GM18507 (cell line): ENCODE results near the gene SDHB.

ENCODE experiments used
- DNase-seq: peaks from one replicate; pipeline ENCODE4 v3.0.0; 2011; ENCODE audit warnings: low read depth; ENCODE audit not compliant: insufficient read length; ENCODE audit errors: extremely low spot score
- FAIRE-seq: peaks from 2 replicates; lab custom pipeline; 2011; peaks lifted over from hg19 to GRCh38; lab: Jason Lieb, UNC

SDHB gene

GRCh38 chr1:17017435-17017834, 36.4 kb downstream of the SDHB start:
- DNase-seq (no peak), FAIRE-seq (no peak)

- FAIRE-seq: no peak
- no peak for DNase-seq
Observed at GRCh38 chr1:17016317-17016661, 37.5 kb downstream of the SDHB start.

- DNase-seq (no peak), FAIRE-seq (no peak)
Observed at GRCh38 chr1:17014671-17015567, 38.9 kb downstream of the SDHB start.

GRCh38 chr1:17013491-17014320, 40.1 kb downstream of the SDHB start:
- FAIRE-seq: peak; percentile 63
- no peak for DNase-seq

- FAIRE-seq: no peak
- no peak for DNase-seq
Observed at GRCh38 chr1:17012775-17013490, 40.9 kb downstream of the SDHB start.

GRCh38 chr1:17011439-17012307, 42.2 kb downstream of the SDHB start, which contains the start of gene ATP13A2:
ATP13A2 (minus strand) TSS chr1:17011928; CDS start chr1:17011738, 190 bp downstream.
- peak; percentile 79 for DNase-seq
- FAIRE-seq: peak; percentile 86

GRCh38 chr1:17011092-17011438, 42.8 kb downstream of the SDHB start:
- DNase-seq (no peak), FAIRE-seq (no peak)

GRCh38 chr1:17009706-17010105, 44.1 kb downstream of the SDHB start:
- FAIRE-seq (peak; percentile 35), DNase-seq (no peak)

GRCh38 chr1:17008208-17008855, 45.5 kb downstream of the SDHB start:
- FAIRE-seq: no peak
- no peak for DNase-seq

- FAIRE-seq (no peak), DNase-seq (no peak)
Observed at GRCh38 chr1:17007121-17007520, 46.7 kb downstream of the SDHB start.

- DNase-seq (no peak), FAIRE-seq (no peak)
Observed at GRCh38 chr1:17005365-17005740, 48.5 kb downstream of the SDHB start.

- FAIRE-seq: no peak
Observed at GRCh38 chr1:17004466-17005364, 49.1 kb downstream of the SDHB start.

GRCh38 chr1:17002524-17002902, 51.3 kb downstream of the SDHB start:
- no peak for DNase-seq
- no peak for FAIRE-seq

More at GRCh38 chr1:17004466-17005364, 49.1 kb downstream of the SDHB start:
- DNase-seq: no peak

- FAIRE-seq (no peak), DNase-seq (no peak)
Observed at GRCh38 chr1:17001760-17002523, 51.9 kb downstream of the SDHB start.

- DNase-seq (no peak), FAIRE-seq (no peak)
Observed at GRCh38 chr1:16999863-17000262, 54.0 kb downstream of the SDHB start.

- FAIRE-seq: no peak
- no peak for DNase-seq
Observed at GRCh38 chr1:16998589-16998988, 55.2 kb downstream of the SDHB start.

- FAIRE-seq (no peak), DNase-seq (no peak)
Observed at GRCh38 chr1:16996845-16997244, 57.0 kb downstream of the SDHB start.
